BE2C (cell line): Measurements from ENCODE around the gene ATP2C2.

Experiments
- DNase-seq: peaks from one replicate; pipeline ENCODE4 v3.0.0-alpha.2; 2020
- H3K27me3 ChIP-seq: fragments of 250-450 bp; sonication (Bioruptor Pico); 2 replicates; pipeline ENCODE4 v1.5.1; 2020; ENCODE audit warnings: mild to moderate bottlenecking
- H3K36me3 ChIP-seq: fragments of 250-450 bp; sonication (Bioruptor Pico); 2 replicates; pipeline ENCODE4 v1.5.1; 2020; ENCODE audit warnings: mild to moderate bottlenecking
- H3K4me1 ChIP-seq: fragments of 250-450 bp; sonication (Bioruptor Pico); 2 replicates; pipeline ENCODE4 v1.5.1; 2020
- H3K4me3 ChIP-seq: 2 replicates; pipeline ENCODE4 v1.5.1; 2011; ENCODE audit warnings: low read depth, low read length
- H3K9me3 ChIP-seq: fragments of 250-450 bp; sonication (Bioruptor Pico); 2 replicates; pipeline ENCODE4 v1.5.1; 2020
- CTCF ChIP-seq: IDR thresholded peaks from 2 replicates; pipeline ENCODE4 v1.5.1; 2012; ENCODE audit warnings: mild to moderate bottlenecking, low read depth, low read length

Gene ATP2C2

GRCh38 chr16:84466692-84467091 is 98.4 kb downstream of the ATP2C2 start:
- H3K4me1 ChIP-seq = no peaks in the 10 kb centered on the region
- no peaks in the 10 kb centered on the region; the same call in 1 of the 2 replicates for H3K9me3 ChIP-seq
- H3K27me3 ChIP-seq = no peaks in the 10 kb centered on the region
- DNase-seq = no peak
- H3K4me3 ChIP-seq = no peak overlapping the region
- no peak for TF ChIP-seq CTCF
- H3K36me3 ChIP-seq = no peaks in the 10 kb centered on the region

GRCh38 chr16:84467256-84467655 is 98.9 kb downstream of the ATP2C2 start:
- Histone ChIP-seq H3K9me3 (no peaks in the 10 kb centered on the region; the same call in 1 of the 2 replicates), H3K27me3 (no peaks in the 10 kb centered on the region), H3K36me3 (no peaks in the 10 kb centered on the region), H3K4me1 (no peaks in the 10 kb centered on the region), H3K4me3 (no peak overlapping the region)
- TF ChIP-seq CTCF = no peak
- DNase-seq = no peak

GRCh38 chr16:84467709-84468108 is 99.4 kb downstream of the ATP2C2 start:
- no peak for TF ChIP-seq CTCF

GRCh38 chr16:84471316-84471715 is 103.0 kb downstream of the ATP2C2 start:
- Histone ChIP-seq H3K27me3 (no peaks in the 10 kb centered on the region), H3K9me3 (peaks cover 4% of the 10 kb centered on the region; the same call in 1 of the 2 replicates), H3K36me3 (no peaks in the 10 kb centered on the region), H3K4me3 (no peak overlapping the region), H3K4me1 (no peaks in the 10 kb centered on the region)
- no peak for TF ChIP-seq CTCF
- no peak for DNase-seq

More at GRCh38 chr16:84467709-84468108, 99.4 kb downstream of the ATP2C2 start:
- DNase-seq = no peak
- H3K9me3 ChIP-seq = no peaks in the 10 kb centered on the region; the same call in 1 of the 2 replicates
- H3K4me3 ChIP-seq = no peak overlapping the region
- no peaks in the 10 kb centered on the region for H3K27me3 ChIP-seq
- H3K36me3 ChIP-seq = no peaks in the 10 kb centered on the region
- H3K4me1 ChIP-seq = no peaks in the 10 kb centered on the region

- TF ChIP-seq CTCF = no peak
- no peak overlapping the region for H3K4me3 ChIP-seq
- no peak for DNase-seq
- H3K9me3 ChIP-seq = peaks cover 4% of the 10 kb centered on the region; the same call in 1 of the 2 replicates
- H3K27me3 ChIP-seq = no peaks in the 10 kb centered on the region
- H3K36me3 ChIP-seq = no peaks in the 10 kb centered on the region
- H3K4me1 ChIP-seq = no peaks in the 10 kb centered on the region
Measured at GRCh38 chr16:84471966-84472365, 103.6 kb downstream of the ATP2C2 start.

- no peak for TF ChIP-seq CTCF
- H3K4me1 ChIP-seq = no peaks in the 10 kb centered on the region
- no peak for DNase-seq
Measured at GRCh38 chr16:84475643-84476240, 107.4 kb downstream of the ATP2C2 start.

More at GRCh38 chr16:84475643-84476240, 107.4 kb downstream of the ATP2C2 start:
- H3K27me3 ChIP-seq = no peaks in the 10 kb centered on the region
- no peaks in the 10 kb centered on the region for H3K36me3 ChIP-seq
- peaks cover 4% of the 10 kb centered on the region; the same call in 1 of the 2 replicates for H3K9me3 ChIP-seq
- H3K4me3 ChIP-seq = no peak overlapping the region
